HEK293 (cell line): ENCODE measurements around the gene FYCO1.
A peak's percentile ranks its signal among the peaks of the same experiment; 100 is the strongest.

Source experiments
- CTCF ChIA-PET: fragments of 350-600 bp; formaldehyde crosslinking; extraction: SDS; loops from one replicate; lab custom pipeline; 2021; ENCODE audit warnings: antibody characterized with exemption; lab: Yijun Ruan, JAX
- POLR2A ChIA-PET: fragments of 300-600 bp; formaldehyde crosslinking; extraction: SDS; loops from one replicate; lab custom pipeline; 2020; ENCODE audit warnings: antibody characterized with exemption, inconsistent platforms; lab: Yijun Ruan, JAX
- H3K27ac ChIP-seq: fragments of 200-500 bp; sonication (Bioruptor generic); 2 replicates; pipeline ENCODE4 v1.5.1; 2014; ENCODE audit warnings: low read depth, low read length, control low read depth, inconsistent platforms; ENCODE audit errors: extremely low read depth
- H3K36me3 ChIP-seq, 2 experiments: fragments of 200-500 bp in 1 of 2; sonication (Bioruptor generic) in 1 of 2; 1 replicate in 1 of 2; 2 replicates in 1 of 2; pipeline ENCODE4 v1.5.1; 2014 to 2017; ENCODE audit warnings: inconsistent platforms in 2 of 2, low read length in 2 of 2; ENCODE audit not compliant: control insufficient read depth in 2 of 2, insufficient read depth in 1 of 2
- H3K4me1 ChIP-seq: fragments of 200-500 bp; sonication (Bioruptor generic); 2 replicates; pipeline ENCODE4 v1.5.1; 2014; ENCODE audit warnings: mild to moderate bottlenecking, low read length, inconsistent platforms; ENCODE audit not compliant: control insufficient read depth, insufficient read depth
- H3K4me3 ChIP-seq: 2 replicates; pipeline ENCODE4 v1.5.1; 2011; ENCODE audit warnings: low read depth, mild to moderate bottlenecking, control low read depth, low read length, moderate library complexity
- H3K9me3 ChIP-seq: fragments of 200-500 bp; sonication (Bioruptor generic); 2 replicates; pipeline ENCODE4 v1.5.1; 2014; ENCODE audit warnings: low read depth, low read length, inconsistent platforms; ENCODE audit not compliant: control insufficient read depth, insufficient read depth
- GLI4 ChIP-seq: fragments of 450-650 bp; formaldehyde crosslinking; IDR thresholded peaks from 2 replicates; pipeline ENCODE4 v1.5.1; 2016; ENCODE audit warnings: missing biosample characterization, missing genetic modification characterization
- TCF7L2 ChIP-seq: IDR thresholded peaks from 2 replicates; pipeline ENCODE4 v1.6.1; 2011; ENCODE audit warnings: low read depth, mild to moderate bottlenecking, inconsistent platforms, low read length, moderate library complexity, borderline replicate concordance
- ZNF146 ChIP-seq: fragments of 450-650 bp; formaldehyde crosslinking; IDR thresholded peaks from 2 replicates; pipeline ENCODE4 v1.5.1; 2016; ENCODE audit warnings: missing biosample characterization, missing genetic modification characterization
- ZNF175 ChIP-seq: fragments of 450-650 bp; formaldehyde crosslinking; IDR thresholded peaks from 2 replicates; pipeline ENCODE4 v1.5.1; 2016; ENCODE audit warnings: missing biosample characterization, missing genetic modification characterization
- ZNF366 ChIP-seq: fragments of 450-650 bp; formaldehyde crosslinking; conservative IDR thresholded peaks from 2 replicates; pipeline ENCODE4 v1.5.1; 2016; ENCODE audit warnings: missing biosample characterization, missing genetic modification characterization
- ZNF398 ChIP-seq: fragments of 450-650 bp; formaldehyde crosslinking; IDR thresholded peaks from 2 replicates; pipeline ENCODE4 v1.5.1; 2017; ENCODE audit warnings: missing biosample characterization, missing genetic modification characterization
- ZNF561 ChIP-seq: fragments of 450-650 bp; IDR thresholded peaks from 2 replicates; pipeline ENCODE4 v1.5.1; 2018; ENCODE audit warnings: missing biosample characterization, missing genetic modification characterization, borderline replicate concordance
- ZNF654 ChIP-seq: fragments of 450-650 bp; formaldehyde crosslinking; IDR thresholded peaks from 2 replicates; pipeline ENCODE4 v1.5.1; 2016; ENCODE audit warnings: low read depth, missing biosample characterization, missing genetic modification characterization
- TF ChIP-seq, protein P1 (sequence below): fragments of 450-650 bp; formaldehyde crosslinking; IDR thresholded peaks from 2 replicates; pipeline ENCODE4 v1.5.1; 2016; ENCODE audit warnings: missing biosample characterization, missing genetic modification characterization
- TF ChIP-seq, protein P2 (sequence below): sonication (generic); formaldehyde crosslinking; IDR thresholded peaks from 2 replicates; pipeline ENCODE4 v1.8.1; 2022; ENCODE audit warnings: mild to moderate bottlenecking, moderate library complexity, missing genetic modification reagents
- TF ChIP-seq, protein P3 (sequence below): fragments of 450-650 bp; formaldehyde crosslinking; IDR thresholded peaks from 2 replicates; pipeline ENCODE4 v1.5.1; 2017; ENCODE audit warnings: missing biosample characterization, missing genetic modification characterization
- TF ChIP-seq, protein P4 (sequence below): fragments of 450-650 bp; formaldehyde crosslinking; IDR thresholded peaks from 2 replicates; pipeline ENCODE4 v1.5.1; 2016; ENCODE audit warnings: missing biosample characterization, missing genetic modification characterization

FYCO1 gene

DNA sequence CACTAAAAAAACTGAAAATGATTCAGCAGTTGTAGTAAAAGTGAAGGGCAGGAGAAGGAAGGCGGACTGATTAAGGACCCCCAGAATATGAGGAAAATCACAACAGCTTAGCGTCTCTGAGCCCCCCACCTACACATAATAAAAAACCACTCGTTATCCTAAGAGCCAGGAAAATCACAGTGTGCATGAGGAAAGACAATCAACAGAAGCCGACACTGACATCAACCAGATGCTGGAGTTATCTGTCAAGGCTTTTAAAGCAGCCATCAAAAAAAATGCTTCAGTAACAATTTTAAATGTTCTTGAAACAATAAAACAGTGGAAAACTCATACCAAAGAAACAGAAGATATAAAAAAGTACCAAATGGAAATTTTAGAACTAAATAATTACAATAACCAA is 62.0 kb downstream of the FYCO1 start (continued):
- TF ChIP-seq, protein P1, sequence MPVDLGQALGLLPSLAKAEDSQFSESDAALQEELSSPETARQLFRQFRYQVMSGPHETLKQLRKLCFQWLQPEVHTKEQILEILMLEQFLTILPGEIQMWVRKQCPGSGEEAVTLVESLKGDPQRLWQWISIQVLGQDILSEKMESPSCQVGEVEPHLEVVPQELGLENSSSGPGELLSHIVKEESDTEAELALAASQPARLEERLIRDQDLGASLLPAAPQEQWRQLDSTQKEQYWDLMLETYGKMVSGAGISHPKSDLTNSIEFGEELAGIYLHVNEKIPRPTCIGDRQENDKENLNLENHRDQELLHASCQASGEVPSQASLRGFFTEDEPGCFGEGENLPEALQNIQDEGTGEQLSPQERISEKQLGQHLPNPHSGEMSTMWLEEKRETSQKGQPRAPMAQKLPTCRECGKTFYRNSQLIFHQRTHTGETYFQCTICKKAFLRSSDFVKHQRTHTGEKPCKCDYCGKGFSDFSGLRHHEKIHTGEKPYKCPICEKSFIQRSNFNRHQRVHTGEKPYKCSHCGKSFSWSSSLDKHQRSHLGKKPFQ (tag by site-specific recombination), result no peak
- TF ChIP-seq ZNF146 (tag by site-specific recombination) (no peak), ZNF398 (tag by site-specific recombination) (no peak), ZNF175 (tag by site-specific recombination) (no peak)

- H3K27ac ChIP-seq, result no peak overlapping the region
- no peaks in the 10 kb centered on the region for H3K9me3 ChIP-seq
- CTCF ChIA-PET, result interaction anchor here (0.7 to 1.5 kb wide), 4 partner anchors 22 to 272 kb away, joined by 3 to 4 read pairs (median 4); no protein-coding TSS in a partner anchor
- no peaks in the 10 kb centered on the region for H3K4me1 ChIP-seq
- no peak overlapping the region for H3K4me3 ChIP-seq
- peaks cover 0 to 97% of the 10 kb centered on the region in 2 experiments; a peak in 1 of 3 replicates for H3K36me3 ChIP-seq
- no peak for TF ChIP-seq ZNF366 (tag by site-specific recombination)
- TF ChIP-seq TCF7L2, result no peak
- no peak for TF ChIP-seq ZNF561 (tag by site-specific recombination)
- TF ChIP-seq, protein P2, sequence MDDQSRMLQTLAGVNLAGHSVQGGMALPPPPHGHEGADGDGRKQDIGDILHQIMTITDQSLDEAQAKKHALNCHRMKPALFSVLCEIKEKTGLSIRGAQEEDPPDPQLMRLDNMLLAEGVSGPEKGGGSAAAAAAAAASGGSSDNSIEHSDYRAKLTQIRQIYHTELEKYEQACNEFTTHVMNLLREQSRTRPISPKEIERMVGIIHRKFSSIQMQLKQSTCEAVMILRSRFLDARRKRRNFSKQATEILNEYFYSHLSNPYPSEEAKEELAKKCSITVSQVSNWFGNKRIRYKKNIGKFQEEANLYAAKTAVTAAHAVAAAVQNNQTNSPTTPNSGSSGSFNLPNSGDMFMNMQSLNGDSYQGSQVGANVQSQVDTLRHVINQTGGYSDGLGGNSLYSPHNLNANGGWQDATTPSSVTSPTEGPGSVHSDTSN, result no peak
- POLR2A ChIA-PET, result no interaction called here
Measured at GRCh38 chr3:45932112-45932511, 63.5 kb downstream of the FYCO1 start.

GRCh38 chr3:45931496-45931895 is 64.1 kb downstream of the FYCO1 start:
- POLR2A ChIA-PET, result no interaction called here
- TF ChIP-seq GLI4 (tag by site-specific recombination), result no peak
- TF ChIP-seq, all 188 proteins: peak for 0
- no peak overlapping the region for H3K27ac ChIP-seq
- H3K4me1 ChIP-seq, result no peaks in the 10 kb centered on the region
- H3K9me3 ChIP-seq, result no peaks in the 10 kb centered on the region
- CTCF ChIA-PET, result interaction anchor here (0.7 to 1.5 kb wide), 4 partner anchors 22 to 271 kb away, joined by 3 to 4 read pairs (median 4); no protein-coding TSS in a partner anchor
- peaks cover 0 to 91% of the 10 kb centered on the region in 2 experiments; a peak in 1 of 3 replicates for H3K36me3 ChIP-seq
- no peak overlapping the region for H3K4me3 ChIP-seq

GRCh38 chr3:45929042-45929679 is 66.5 kb downstream of the FYCO1 start:
- Histone ChIP-seq H3K27ac (no peak overlapping the region), H3K4me3 (no peak overlapping the region), H3K9me3 (no peaks in the 10 kb centered on the region), H3K4me1 (no peaks in the 10 kb centered on the region), H3K36me3 (peaks cover 0 to 79% of the 10 kb centered on the region in 2 experiments; a peak in 2 of 3 replicates)
- POLR2A ChIA-PET, result no interaction called here
- CTCF ChIA-PET, result interaction anchor here (0.5 to 3.4 kb wide), 11 partner anchors 9 to 888 kb away, joined by 3 to 15 read pairs (median 4); no protein-coding TSS in a partner anchor
- TF ChIP-seq, protein P3, sequence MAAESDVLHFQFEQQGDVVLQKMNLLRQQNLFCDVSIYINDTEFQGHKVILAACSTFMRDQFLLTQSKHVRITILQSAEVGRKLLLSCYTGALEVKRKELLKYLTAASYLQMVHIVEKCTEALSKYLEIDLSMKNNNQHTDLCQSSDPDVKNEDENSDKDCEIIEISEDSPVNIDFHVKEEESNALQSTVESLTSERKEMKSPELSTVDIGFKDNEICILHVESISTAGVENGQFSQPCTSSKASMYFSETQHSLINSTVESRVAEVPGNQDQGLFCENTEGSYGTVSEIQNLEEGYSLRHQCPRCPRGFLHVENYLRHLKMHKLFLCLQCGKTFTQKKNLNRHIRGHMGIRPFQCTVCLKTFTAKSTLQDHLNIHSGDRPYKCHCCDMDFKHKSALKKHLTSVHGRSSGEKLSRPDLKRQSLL (tag by site-specific recombination), result no peak
- TF ChIP-seq ZNF654 (tag by site-specific recombination), result peak; percentile 30
- TF ChIP-seq, protein P4, sequence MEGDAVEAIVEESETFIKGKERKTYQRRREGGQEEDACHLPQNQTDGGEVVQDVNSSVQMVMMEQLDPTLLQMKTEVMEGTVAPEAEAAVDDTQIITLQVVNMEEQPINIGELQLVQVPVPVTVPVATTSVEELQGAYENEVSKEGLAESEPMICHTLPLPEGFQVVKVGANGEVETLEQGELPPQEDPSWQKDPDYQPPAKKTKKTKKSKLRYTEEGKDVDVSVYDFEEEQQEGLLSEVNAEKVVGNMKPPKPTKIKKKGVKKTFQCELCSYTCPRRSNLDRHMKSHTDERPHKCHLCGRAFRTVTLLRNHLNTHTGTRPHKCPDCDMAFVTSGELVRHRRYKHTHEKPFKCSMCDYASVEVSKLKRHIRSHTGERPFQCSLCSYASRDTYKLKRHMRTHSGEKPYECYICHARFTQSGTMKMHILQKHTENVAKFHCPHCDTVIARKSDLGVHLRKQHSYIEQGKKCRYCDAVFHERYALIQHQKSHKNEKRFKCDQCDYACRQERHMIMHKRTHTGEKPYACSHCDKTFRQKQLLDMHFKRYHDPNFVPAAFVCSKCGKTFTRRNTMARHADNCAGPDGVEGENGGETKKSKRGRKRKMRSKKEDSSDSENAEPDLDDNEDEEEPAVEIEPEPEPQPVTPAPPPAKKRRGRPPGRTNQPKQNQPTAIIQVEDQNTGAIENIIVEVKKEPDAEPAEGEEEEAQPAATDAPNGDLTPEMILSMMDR (tag by site-specific recombination), result peak; percentile 55
